SK-N-SH (cell line): ENCODE results near the gene HEG1.

Experiments
- CHD2 ChIP-seq: fragments of 150-350 bp; IDR thresholded peaks from 2 replicates; pipeline ENCODE4 v1.6.1; 2018; ENCODE audit warnings: low read length; ENCODE audit not compliant: partially characterized antibody
- FOXM1 ChIP-seq: IDR thresholded peaks from 2 replicates; pipeline ENCODE4 v1.4.0; 2012; ENCODE audit warnings: low read depth, mild to moderate bottlenecking
- GABPA ChIP-seq: IDR thresholded peaks from 2 replicates; pipeline ENCODE4 v1.4.0; 2012; ENCODE audit warnings: low read depth, mild to moderate bottlenecking
- NFIC ChIP-seq: IDR thresholded peaks from 2 replicates; pipeline ENCODE4 v1.4.0; 2012; ENCODE audit warnings: borderline replicate concordance
- POLR2AphosphoS5 ChIP-seq: IDR thresholded peaks from 2 replicates; pipeline ENCODE4 v1.6.1; 2012; ENCODE audit warnings: low read depth, low read length
- TAF1 ChIP-seq: IDR thresholded peaks from 2 replicates; pipeline ENCODE4 v1.6.1; 2012; ENCODE audit warnings: low read depth, mild to moderate bottlenecking, low read length, moderate library complexity, borderline replicate concordance
- TF ChIP-seq, protein P1 (sequence below): fragments of 200-600 bp; sonication (generic); IDR thresholded peaks from 2 replicates; pipeline ENCODE4 v1.6.1; 2017; ENCODE audit warnings: antibody characterized with exemption, mild to moderate bottlenecking, moderate library complexity
- TF ChIP-seq, protein P2 (sequence below): IDR thresholded peaks from 2 replicates; pipeline ENCODE4 v1.4.0; 2012; ENCODE audit warnings: low read depth
- TF ChIP-seq, protein P3 (sequence below): fragments of 150-350 bp; IDR thresholded peaks from 2 replicates; pipeline ENCODE4 v1.6.1; 2017; ENCODE audit warnings: antibody characterized with exemption, low read length, low read depth, borderline replicate concordance
- TF ChIP-seq, protein P4 (sequence below): IDR thresholded peaks from 2 replicates; pipeline ENCODE4; 2012

GRCh38 chr3:124993466-124993865, 62.3 kb downstream of the HEG1 start:
- TF ChIP-seq, protein P1, sequence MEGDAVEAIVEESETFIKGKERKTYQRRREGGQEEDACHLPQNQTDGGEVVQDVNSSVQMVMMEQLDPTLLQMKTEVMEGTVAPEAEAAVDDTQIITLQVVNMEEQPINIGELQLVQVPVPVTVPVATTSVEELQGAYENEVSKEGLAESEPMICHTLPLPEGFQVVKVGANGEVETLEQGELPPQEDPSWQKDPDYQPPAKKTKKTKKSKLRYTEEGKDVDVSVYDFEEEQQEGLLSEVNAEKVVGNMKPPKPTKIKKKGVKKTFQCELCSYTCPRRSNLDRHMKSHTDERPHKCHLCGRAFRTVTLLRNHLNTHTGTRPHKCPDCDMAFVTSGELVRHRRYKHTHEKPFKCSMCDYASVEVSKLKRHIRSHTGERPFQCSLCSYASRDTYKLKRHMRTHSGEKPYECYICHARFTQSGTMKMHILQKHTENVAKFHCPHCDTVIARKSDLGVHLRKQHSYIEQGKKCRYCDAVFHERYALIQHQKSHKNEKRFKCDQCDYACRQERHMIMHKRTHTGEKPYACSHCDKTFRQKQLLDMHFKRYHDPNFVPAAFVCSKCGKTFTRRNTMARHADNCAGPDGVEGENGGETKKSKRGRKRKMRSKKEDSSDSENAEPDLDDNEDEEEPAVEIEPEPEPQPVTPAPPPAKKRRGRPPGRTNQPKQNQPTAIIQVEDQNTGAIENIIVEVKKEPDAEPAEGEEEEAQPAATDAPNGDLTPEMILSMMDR = no peak
- TF ChIP-seq FOXM1 (no peak), CHD2 (no peak), TAF1 (no peak), GABPA (no peak), NFIC (no peak), POLR2AphosphoS5 (no peak)
- TF ChIP-seq, protein P2, sequence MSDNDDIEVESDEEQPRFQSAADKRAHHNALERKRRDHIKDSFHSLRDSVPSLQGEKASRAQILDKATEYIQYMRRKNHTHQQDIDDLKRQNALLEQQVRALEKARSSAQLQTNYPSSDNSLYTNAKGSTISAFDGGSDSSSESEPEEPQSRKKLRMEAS = no peak
- TF ChIP-seq, protein P3, sequence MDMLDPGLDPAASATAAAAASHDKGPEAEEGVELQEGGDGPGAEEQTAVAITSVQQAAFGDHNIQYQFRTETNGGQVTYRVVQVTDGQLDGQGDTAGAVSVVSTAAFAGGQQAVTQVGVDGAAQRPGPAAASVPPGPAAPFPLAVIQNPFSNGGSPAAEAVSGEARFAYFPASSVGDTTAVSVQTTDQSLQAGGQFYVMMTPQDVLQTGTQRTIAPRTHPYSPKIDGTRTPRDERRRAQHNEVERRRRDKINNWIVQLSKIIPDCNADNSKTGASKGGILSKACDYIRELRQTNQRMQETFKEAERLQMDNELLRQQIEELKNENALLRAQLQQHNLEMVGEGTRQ = no peak
- TF ChIP-seq, protein P4, sequence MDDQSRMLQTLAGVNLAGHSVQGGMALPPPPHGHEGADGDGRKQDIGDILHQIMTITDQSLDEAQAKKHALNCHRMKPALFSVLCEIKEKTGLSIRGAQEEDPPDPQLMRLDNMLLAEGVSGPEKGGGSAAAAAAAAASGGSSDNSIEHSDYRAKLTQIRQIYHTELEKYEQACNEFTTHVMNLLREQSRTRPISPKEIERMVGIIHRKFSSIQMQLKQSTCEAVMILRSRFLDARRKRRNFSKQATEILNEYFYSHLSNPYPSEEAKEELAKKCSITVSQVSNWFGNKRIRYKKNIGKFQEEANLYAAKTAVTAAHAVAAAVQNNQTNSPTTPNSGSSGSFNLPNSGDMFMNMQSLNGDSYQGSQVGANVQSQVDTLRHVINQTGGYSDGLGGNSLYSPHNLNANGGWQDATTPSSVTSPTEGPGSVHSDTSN = no peak
